Endothelial cell of umbilical vein (primary cell): ENCODE results near the gene CHI3L2. TPM values are rescaled to one million over a fixed set of nuclear protein-coding genes. Genes with fewer than 3 reads are reported as not detected.

ENCODE experiments used
- BruUV-seq: library from RNA; stranded (reverse); fragments of 400-500 nt; replicated peaks from 2 replicates; lab custom pipeline; 2021; lab: Mats Ljungman, UMichigan
- CTCF ChIA-PET: fragments of 300-600, 350-600 bp; sonication (Branson Sonifier 250); formaldehyde crosslinking; loops from one replicate; lab custom pipeline; 2021; ENCODE audit warnings: antibody characterized with exemption, inconsistent platforms; lab: Charles Lee
- POLR2A ChIA-PET: fragments of 300-600, 350-600 bp; sonication (Branson Sonifier 250); formaldehyde crosslinking; loops from one replicate; lab custom pipeline; 2021; ENCODE audit warnings: antibody characterized with exemption, inconsistent platforms; lab: Charles Lee
- DNase-seq: peaks from one replicate; pipeline ENCODE4 v3.0.0-alpha.2; 2011; ENCODE audit warnings: low read depth, low spot score
- FAIRE-seq: peaks from 2 replicates; lab custom pipeline; 2011; peaks lifted over from hg19 to GRCh38; lab: Jason Lieb, UNC
- H2AFZ ChIP-seq: 2 replicates; pipeline ENCODE4 v1.6.0; 2012; ENCODE audit warnings: low read depth, low read length, control low read depth, inconsistent platforms
- H3K27ac ChIP-seq: 2 replicates; pipeline ENCODE4 v1.5.1; 2011; ENCODE audit warnings: low read depth, mild to moderate bottlenecking, control low read depth, low read length, moderate library complexity; ENCODE audit not compliant: insufficient read depth
- H3K27me3 ChIP-seq, 2 experiments: 2 replicates each; pipeline versions ENCODE4 v1.6.0 to v1.6.1; 2011; ENCODE audit warnings: low read length in 2 of 2, mixed read lengths in 1 of 2; ENCODE audit not compliant: control insufficient read depth in 2 of 2, insufficient read depth in 2 of 2
- H3K36me3 ChIP-seq, 2 experiments: 2 replicates in 1 of 2; 3 replicates in 1 of 2; pipeline ENCODE4 v1.5.1; 2011; ENCODE audit warnings: low read length in 2 of 2, mild to moderate bottlenecking in 1 of 2, moderate library complexity in 1 of 2; ENCODE audit not compliant: control insufficient read depth in 2 of 2, insufficient read depth in 2 of 2; ENCODE audit errors: extremely low read depth in 1 of 2
- H3K4me1 ChIP-seq: 3 replicates; pipeline ENCODE4 v1.5.1; 2011; ENCODE audit warnings: mild to moderate bottlenecking, low read length; ENCODE audit not compliant: control insufficient read depth, insufficient read depth; ENCODE audit errors: extremely low read depth
- H3K4me2 ChIP-seq: 2 replicates; pipeline ENCODE4 v1.6.1; 2011; ENCODE audit warnings: low read length, control low read depth, mixed read lengths; ENCODE audit not compliant: insufficient read depth
- H3K4me3 ChIP-seq, 3 experiments: fragments of 200-600 bp in 1 of 3; sonication (generic), shearing (Covaris generic) in 1 of 3; replicated peaks in 1 of 3; 2 replicates each; pipeline ENCODE4 v1.5.1; 2011 to 2016; ENCODE audit warnings: control low read depth in 3 of 3, low read length in 3 of 3, mild to moderate bottlenecking in 2 of 3, inconsistent platforms in 1 of 3, low read depth in 1 of 3, moderate library complexity in 1 of 3; ENCODE audit not compliant: insufficient read depth in 1 of 3
- H3K79me2 ChIP-seq: 2 replicates; pipeline ENCODE4 v1.6.0; 2012; ENCODE audit warnings: low read length, inconsistent platforms; ENCODE audit not compliant: control insufficient read depth, insufficient read depth
- H3K9ac ChIP-seq: replicated peaks from 2 replicates; pipeline ENCODE3; 2011; ENCODE audit warnings: low read length, control low read depth; ENCODE audit not compliant: insufficient read depth; ENCODE audit errors: extremely low read depth
- H3K9me1 ChIP-seq: replicated peaks from 3 replicates; pipeline ENCODE4 v1.6.0; 2011; ENCODE audit warnings: mild to moderate bottlenecking, low read length; ENCODE audit not compliant: control insufficient read depth, insufficient read depth; ENCODE audit errors: extremely low read depth
- H3K9me3 ChIP-seq: replicated peaks from 2 replicates; pipeline ENCODE4 v1.5.1; 2012; ENCODE audit warnings: low read length, inconsistent platforms; ENCODE audit not compliant: control insufficient read depth, insufficient read depth
- H4K20me1 ChIP-seq: replicated peaks from 2 replicates; pipeline ENCODE3; 2011; ENCODE audit warnings: mild to moderate bottlenecking, low read length; ENCODE audit not compliant: control insufficient read depth, insufficient read depth; ENCODE audit errors: extremely low read depth
- CTCF ChIP-seq, 2 donors: IDR thresholded peaks; 1 replicate in 1 of 2; 2 replicates in 1 of 2; pipeline ENCODE4 v1.5.1; 2011; ENCODE audit warnings: low read length in 2 of 2, mild to moderate bottlenecking in 2 of 2, moderate library complexity in 2 of 2, control low read depth in 1 of 2, inconsistent platforms in 1 of 2, low read depth in 1 of 2; ENCODE audit not compliant: insufficient read depth in 1 of 2; ENCODE audit errors: extremely low read depth in 1 of 2
- EZH2 ChIP-seq: IDR thresholded peaks from 2 replicates; pipeline ENCODE4 v1.6.1; 2012; ENCODE audit warnings: borderline replicate concordance, low read depth, mild to moderate bottlenecking, moderate library complexity, low read length, inconsistent platforms; ENCODE audit not compliant: severe bottlenecking
- FOS ChIP-seq: IDR thresholded peaks from 2 replicates; pipeline ENCODE4 v1.6.1; 2011; ENCODE audit warnings: mild to moderate bottlenecking, low read length, moderate library complexity, borderline replicate concordance; ENCODE audit not compliant: insufficient read depth
- GATA2 ChIP-seq: IDR thresholded peaks from 2 replicates; pipeline ENCODE4 v1.7.0; 2011; ENCODE audit warnings: low read depth, mild to moderate bottlenecking, moderate library complexity, mixed read lengths, low read length; ENCODE audit not compliant: insufficient read length, insufficient read depth
- JUN ChIP-seq: IDR thresholded peaks from 2 replicates; pipeline ENCODE4 v1.6.1; 2011; ENCODE audit warnings: borderline replicate concordance, low read depth; ENCODE audit not compliant: insufficient read length, insufficient read depth
- MAX ChIP-seq: IDR thresholded peaks from 2 replicates; pipeline ENCODE4 v1.6.1; 2011; ENCODE audit not compliant: insufficient read depth, insufficient read length
- MYC ChIP-seq: IDR thresholded peaks from one replicate; pipeline ENCODE4 v1.6.1; 2011; ENCODE audit warnings: mild to moderate bottlenecking, low read depth, low read length
- POLR2A ChIP-seq: IDR thresholded peaks from 2 replicates; pipeline ENCODE4 v1.6.1; 2012; ENCODE audit warnings: low read depth, mild to moderate bottlenecking, control low read depth, low read length
- POLR2AphosphoS5 ChIP-seq: IDR thresholded peaks from 2 replicates; pipeline ENCODE4 v1.6.1; 2012; ENCODE audit warnings: low read depth, mild to moderate bottlenecking, control low read depth, low read length, moderate library complexity; ENCODE audit not compliant: insufficient read depth
- dilution Hi-C: fragments of 300-500 bp; cut with MboI; formaldehyde crosslinking; loops from one replicate; pipeline ENCODE4 v1.15.0; 2019; ENCODE audit warnings: low sequenced_read_pairs; ENCODE audit not compliant: extremely low pct_ligation_motif_present
- intact Hi-C: fragments of 100-400 bp; cut with micrococcal nuclease; formaldehyde crosslinking; loops from one replicate; pipeline ENCODE4 v1.10.0; 2022
- polyA plus RNA-seq, 4 experiments: library from polyadenylated mRNA; depleted of rRNA in 3 of 4; stranded (reverse) in 3 of 4; unstranded in 1 of 4; fragments of >200 nt; gene quantifications; 2 replicates each; pipeline versions ENCODE4 v1.2.1 to v1.2.3, GENCODE V29; 2011 to 2012; ENCODE audit warnings: missing spikeins in 1 of 4
- total RNA-seq: library from RNA; stranded (reverse); gene quantifications from 2 replicates; pipeline ENCODE4 v1.2.3, GENCODE V29; 2021

Gene CHI3L2
- total and polyA plus RNA-seq, 2 donors (not counting 3 experiments of a cell fraction or from before 2014, with no cell fraction given): not detected

- Histone ChIP-seq H3K27ac (no peak overlapping the region), H3K79me2 (no peaks in the 10 kb centered on the region), H2AFZ (no peak overlapping the region), H3K9me1 (no peaks in the 10 kb centered on the region), H3K36me3 (no peaks in the 10 kb centered on the region), H3K4me2 (no peak overlapping the region), H3K4me1 (peaks cover 1% of the 10 kb centered on the region), H4K20me1 (no peaks in the 10 kb centered on the region), H3K9me3 (no peaks in the 10 kb centered on the region), H3K27me3 (peaks cover 3 to 7% of the 10 kb centered on the region in 2 experiments), H3K4me3 (no peak overlapping the region), H3K9ac (no peak overlapping the region)
- FAIRE-seq (no peak), DNase-seq (no peak)
- intact Hi-C loops (no loop called here), dilution Hi-C loops (no loop called here)
- CTCF ChIA-PET: interaction anchor here (1.2 to 1.3 kb wide), 2 partner anchors 8 kb away, joined by 3 to 4 read pairs; no protein-coding TSS in a partner anchor
- no peak for TF ChIP-seq FOS
- TF ChIP-seq POLR2AphosphoS5: no peak
- no peak for TF ChIP-seq GATA2
- no peak for TF ChIP-seq POLR2A
- no peak for TF ChIP-seq JUN
- no peak for TF ChIP-seq MAX
- no peak for TF ChIP-seq CTCF (IDR thresholded peaks at IDR 0.05; ENCODE audit: extremely low read depth in 1 of 2, insufficient read depth in 1 of 2, low read depth in 1 of 2, low read length in 2 of 2)
- no peak for TF ChIP-seq EZH2
- TF ChIP-seq MYC: no peak
- no TSS peak for BruUV-seq
- POLR2A ChIA-PET: no interaction called here
Measured at GRCh38 chr1:111199329-111199728, 28.2 kb upstream of the CHI3L2 start.
